GM23248 (cell line): Measurements from ENCODE around the gene DNASE2.

Source experiments
- EZH2 ChIP-seq: fragments of 200-600 bp; sonication (generic); IDR thresholded peaks from 2 replicates; pipeline ENCODE4 v1.6.1; 2018; ENCODE audit warnings: antibody characterized with exemption, mild to moderate bottlenecking; ENCODE audit not compliant: insufficient read depth, poor library complexity, severe bottlenecking
- EZH2phosphoT487 ChIP-seq: fragments of 200-600 bp; sonication (generic); IDR thresholded peaks from 2 replicates; pipeline ENCODE4 v1.6.1; 2018; ENCODE audit warnings: antibody characterized with exemption, moderate library complexity, mild to moderate bottlenecking, low read depth; ENCODE audit not compliant: insufficient read depth

GRCh38 chr19:12886651-12886968, 5.4 kb upstream of the DNASE2 start:
- TF ChIP-seq EZH2 (no peak), EZH2phosphoT487 (no peak)
